Stimulated activated CD8-positive, alpha-beta memory T cell treated with anti-CD3 and anti-CD28 coated beads, Interleukin-2, amount 100 ng/mL, for 1 hour (primary cell): ENCODE data around the gene PTPRJ.
"Not testable (repeated sequence)": the region's sequence is repeated elsewhere in the genome, so short reads cannot be mapped to it uniquely, and the experiment has no call there.

ENCODE experiments used
- DNase-seq, 2 donors: peaks; one replicate each; pipeline ENCODE4 v3.0.0-alpha.2; 2020; ENCODE audit warnings: low read depth in 2 of 2

The PTPRJ gene

DNA sequence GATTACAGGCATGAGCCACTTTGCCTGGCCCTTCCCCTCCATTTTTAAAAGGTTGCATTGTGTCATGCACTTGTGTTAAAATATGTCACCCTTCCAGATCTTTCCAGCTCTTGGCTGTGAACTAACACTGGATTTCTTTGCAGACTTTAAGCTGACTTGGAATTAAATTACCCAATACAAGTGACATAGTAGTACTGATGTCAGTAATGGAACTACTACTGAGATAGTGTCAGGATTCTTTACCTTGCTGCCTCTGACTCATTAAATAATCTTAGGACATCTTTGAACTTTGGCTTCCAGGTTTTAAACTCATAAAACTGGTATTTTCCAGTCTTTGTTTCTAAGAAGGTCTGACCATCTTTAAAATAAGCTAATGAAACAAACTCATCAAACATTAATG lies 184.5 kb downstream of the PTPRJ start:
- DNase-seq, result no peak

DNA sequence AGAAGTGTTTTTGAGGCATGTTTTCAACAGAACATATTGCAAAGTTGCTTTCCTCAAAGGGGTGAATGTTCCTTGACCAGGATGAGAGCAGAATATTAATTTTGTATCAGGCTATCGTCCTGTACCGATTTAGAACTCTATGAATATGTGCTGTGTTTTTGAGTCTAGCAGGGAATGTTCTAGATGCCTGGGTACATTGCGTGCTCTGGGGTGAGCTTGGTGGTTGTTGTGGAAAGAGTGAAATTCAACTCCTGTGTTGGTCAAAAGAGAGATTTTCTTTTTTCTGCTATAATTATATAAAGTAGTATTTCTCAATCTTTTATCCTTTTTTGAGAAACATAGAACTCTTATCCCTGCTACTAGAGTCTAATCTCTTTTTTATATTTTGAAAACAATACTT lies 185.1 kb downstream of the PTPRJ start:
- DNase-seq, result no peak

DNA sequence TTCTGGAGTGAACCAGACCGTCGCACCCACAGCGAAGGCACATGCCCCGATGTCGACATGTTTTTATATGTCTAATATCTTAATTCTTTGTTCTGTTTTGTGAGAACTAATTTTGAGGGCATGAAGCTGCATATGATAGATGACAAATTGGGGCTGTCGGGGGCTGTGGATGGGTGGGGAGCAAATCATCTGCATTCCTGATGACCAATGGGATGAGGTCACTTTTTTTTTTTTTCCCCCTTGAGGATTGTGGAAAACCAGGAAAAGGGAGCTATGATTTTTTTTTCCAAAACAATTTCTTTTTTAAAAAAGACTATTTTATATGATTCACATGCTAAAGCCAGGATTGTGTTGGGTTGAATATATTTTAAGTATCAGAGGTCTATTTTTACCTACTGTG lies 187.0 kb downstream of the PTPRJ start:
- DNase-seq, result no peak

DNA sequence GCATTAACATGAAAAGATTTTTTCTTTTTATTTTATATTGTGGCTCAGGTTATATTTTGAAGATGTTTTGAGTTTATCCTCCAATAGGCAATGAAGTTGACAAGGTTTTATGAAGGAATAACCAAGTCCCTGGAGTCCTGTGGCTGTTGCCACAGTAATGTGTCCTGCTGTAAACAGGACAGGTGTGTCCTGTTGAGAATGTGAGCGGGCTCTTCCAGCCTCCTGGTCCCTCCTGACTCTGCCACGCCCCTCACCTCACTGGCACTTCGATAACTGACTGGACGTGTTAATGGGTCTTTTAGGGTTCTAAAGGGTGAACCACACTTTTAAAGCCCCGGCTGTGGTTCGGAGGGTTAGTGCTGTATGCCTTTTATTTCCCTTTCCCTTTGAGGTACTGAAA lies 188.5 kb downstream of the PTPRJ start:
- no peak for DNase-seq

DNA sequence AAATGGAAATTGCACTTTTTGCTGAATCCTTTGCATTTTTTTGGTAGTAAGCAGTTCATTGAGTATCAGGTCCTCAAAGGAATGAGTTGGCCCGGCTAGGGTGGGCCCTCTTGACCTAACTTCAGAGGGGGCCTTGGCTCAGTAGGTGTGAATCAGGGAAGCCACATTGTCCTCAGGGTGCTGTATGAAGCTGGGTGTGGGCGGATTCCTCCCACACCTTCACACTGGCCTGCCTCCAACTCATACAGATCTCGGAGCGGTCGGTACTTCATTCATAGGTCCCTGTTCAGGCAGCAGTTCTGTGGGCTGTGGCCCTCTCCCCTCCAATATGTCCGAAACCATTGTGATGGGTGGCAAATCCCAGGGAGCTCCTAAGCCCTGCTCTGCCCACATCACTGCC lies 188.9 kb downstream of the PTPRJ start:
- no peak for DNase-seq

DNA sequence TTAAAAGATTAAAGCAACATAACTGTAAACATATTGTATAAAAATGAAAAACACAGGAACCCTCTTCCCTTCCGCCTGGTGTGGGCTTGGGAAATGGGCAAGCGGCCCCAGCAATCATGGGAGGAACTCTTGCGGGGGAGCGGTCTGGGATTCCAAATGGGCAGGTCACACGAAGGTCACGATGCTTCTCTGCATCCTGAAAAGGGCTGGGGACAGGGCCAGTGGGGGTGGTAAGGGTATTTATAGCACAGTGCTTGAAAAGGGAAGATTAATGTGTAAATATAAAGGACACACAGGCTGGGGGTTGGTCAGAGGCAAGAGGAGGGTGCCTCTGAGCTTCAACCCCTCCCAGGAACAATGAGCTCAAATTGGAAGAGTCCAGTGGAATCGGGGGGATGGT lies 189.4 kb downstream of the PTPRJ start:
- no peak for DNase-seq

DNA sequence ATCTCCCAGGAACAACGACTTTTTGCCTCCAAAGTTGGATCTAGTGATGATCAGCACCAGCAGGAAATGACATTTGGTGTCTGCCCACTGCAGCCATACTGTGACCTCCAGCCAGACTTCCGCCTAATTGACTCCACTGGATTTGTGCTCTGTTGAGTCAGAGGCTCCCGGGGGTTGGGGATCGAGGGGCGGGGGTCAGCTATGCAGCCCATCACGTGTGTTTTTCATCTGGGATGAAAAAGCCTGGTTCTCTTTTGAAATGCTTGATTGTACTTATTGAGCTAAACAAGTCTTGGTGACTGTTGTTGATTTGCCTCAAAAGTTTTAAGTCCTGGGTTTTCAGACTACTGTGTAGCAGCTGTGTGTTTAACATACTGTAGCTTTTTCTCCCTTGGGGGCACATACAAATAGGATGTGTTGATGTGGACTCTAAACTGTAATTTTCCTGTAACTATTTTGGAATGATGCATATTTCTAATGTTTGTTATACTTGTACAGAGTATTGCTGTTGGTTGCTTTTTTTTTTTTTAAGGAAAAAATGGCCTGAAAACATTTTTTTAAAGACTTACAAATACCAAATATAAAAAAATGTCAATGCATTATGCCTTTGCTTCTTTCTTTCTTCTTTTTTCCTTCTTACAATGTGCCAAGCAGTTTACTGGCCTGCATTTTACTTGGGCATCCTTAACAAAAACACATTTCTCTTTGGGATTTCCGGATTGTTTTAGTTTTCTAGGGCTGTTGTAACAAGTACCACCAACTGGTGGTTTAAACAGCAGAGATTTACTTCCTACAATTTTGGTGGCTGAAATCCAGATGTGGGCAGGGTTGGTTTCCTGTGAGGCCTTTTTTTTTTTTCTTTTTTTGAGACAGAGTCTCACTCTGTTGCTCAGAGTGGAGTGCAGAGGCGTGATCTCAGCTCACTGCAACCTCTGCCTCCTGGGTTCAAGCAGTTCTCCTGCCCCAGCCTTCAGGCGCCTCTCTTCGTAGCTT lies 190.2 kb downstream of the PTPRJ start:
- no peak for DNase-seq

DNA sequence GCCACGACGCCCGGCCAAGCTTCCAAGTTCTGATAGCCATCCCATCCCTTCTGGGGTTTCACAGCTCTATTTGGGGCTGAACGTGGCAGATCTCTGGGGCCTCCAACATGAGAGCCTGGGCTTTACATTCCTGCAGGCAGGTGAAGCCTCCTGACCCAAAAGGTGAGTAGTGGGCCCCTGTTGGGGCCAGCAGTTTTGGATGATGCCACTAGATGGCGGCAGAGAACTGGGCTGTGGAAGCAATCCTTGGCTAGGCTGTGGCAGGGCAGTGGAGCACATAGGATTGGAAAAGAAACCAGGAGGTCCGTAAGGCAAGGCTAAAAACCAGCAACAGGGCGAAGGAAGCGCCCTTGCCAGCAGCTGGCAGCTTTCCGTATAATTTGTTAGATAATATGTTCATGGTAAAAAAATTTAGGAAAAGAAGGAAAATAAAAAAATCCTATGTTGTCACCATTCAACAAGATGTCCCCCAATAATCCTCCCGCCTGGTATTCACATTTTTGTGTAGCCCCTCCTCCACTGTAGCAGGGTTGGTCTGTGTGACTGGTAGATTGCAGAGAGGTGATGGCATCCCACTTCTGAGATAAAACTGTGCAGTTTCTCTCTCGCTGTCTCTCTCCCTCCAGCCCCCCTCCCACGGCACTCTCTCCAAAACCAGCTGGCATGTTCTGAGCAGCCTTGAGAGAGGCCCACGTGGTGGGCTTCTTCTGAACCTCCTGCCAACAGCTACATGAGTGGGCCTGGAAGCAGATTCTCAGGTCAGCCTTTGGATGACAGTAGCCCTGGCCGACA lies 192.7 kb downstream of the PTPRJ start:
- peak in 1 of 2 donors; percentile 39 for DNase-seq

DNA sequence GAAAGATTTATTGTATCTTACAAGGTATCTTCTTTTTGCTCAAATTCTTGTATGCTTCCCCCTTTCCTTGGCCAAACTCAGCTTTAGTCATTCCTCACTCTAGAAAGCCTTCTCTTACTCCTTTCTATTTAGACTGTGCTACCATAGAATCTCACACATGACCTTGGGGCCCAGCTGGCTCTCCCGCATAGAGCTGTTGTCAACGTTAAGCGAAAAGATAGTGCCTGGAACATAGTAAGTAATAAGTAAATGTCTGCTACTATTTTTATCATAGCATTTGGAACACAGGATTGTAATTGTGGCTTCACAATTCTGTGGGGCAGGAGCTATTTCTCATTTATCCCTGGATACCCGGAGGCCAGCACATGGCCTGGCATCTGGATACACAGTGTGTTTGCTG lies 197.3 kb downstream of the PTPRJ start:
- DNase-seq, result no peak

DNA sequence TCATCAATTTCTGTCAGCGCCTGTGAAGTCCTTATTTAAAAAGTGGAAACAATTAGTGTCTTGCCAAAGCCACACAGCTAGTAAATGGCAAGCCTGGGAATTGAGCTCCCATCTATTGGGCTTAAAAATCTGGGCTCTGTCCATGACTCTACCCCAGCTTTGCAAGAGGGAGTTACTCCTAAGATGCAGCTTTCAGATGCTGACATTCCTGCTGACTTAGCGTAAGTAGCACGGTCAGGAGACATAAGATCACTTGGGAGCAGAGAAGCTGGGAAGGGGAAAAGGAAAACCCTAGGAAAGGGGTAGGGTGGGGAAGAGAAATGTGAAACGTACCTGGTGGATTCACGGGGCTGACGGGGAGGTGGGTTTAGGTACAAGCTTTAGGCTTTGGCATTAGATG lies 200.3 kb downstream of the PTPRJ start:
- DNase-seq, result no peak

DNA sequence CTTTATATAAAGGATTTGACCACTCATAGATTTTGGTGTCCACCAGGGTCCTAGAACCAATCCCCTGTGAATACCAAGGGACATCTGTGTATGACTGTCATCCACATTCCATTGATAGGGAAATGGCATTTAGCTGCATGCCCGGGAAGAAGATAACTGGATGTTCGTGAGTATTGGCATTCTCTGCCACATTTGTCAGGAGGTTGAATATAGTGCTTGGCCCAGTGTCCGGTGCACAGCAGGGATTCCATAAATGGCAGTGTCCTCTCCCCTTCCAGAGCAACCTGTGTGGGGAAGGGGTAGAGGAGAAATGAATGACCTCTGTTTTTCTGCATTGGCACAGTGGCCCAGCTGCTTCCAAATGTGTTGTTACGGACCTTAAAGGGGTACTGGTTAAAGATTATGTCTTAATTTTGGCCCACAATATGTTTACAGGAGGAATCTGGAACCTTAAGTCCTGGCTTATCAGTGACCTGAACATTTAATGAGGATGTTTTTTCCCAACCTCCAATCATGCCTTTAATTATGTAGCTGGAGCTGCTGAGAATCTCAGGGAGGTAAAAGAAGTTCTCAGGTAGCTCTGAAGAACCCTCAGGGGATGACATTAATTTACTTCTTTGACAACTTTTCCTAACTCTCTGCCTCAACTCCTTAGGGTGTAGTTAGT lies 202.6 kb downstream of the PTPRJ start:
- DNase-seq, result no peak

DNA sequence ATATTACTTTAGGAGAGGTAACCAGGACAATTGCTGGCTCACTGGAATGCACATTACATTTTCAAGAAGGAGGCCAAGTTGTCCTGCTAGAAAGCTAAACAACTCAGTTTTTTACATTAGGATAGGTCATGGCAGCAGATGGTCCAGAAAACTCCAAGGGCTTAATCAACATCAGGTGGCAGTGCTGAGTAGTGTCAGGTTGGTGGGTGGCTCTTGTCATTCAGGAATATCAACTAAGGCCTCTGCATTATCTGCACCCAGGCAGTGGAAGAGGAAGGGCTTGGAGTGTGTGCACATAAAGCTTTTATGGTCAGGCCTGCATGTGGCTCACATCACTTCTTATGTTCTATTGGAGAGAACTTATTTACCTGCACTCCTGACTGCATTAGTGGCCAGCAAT lies 204.1 kb downstream of the PTPRJ start:
- no peak for DNase-seq

DNA sequence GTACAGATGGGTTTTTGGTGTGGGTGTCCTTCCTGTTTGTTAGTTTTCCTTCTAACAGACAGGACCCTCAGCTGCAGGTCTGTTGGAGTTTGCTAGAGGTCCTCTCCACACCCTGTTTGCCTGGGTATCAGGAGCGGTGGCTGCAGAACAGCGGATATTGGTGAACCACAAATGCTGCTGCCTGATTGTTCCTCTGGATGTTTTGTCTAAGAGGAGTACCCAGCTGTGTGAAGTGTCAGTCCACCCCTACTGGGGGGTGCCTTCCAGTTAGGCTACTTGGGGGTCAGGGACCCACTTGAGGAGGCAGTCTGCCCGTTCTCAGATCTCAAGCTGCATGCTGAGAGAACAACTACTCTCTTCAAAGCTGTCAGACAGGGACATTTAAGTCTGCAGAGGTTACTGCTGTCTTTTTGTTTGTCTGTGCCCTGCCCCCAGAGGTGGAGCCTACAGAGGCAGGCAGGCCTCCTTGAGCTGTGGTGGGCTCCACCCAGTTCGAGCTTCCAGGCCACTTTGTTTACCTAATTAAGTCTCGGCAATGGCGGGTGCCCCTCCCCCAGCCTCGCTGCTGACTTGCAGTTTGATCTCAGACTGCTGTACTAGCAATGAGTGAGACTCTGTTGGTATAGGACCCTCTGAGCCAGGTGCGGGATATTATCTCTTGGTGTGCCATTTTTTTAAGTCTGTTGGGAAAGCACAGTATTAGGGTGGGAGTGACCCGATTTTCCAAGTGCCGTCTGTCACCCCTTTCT lies 210.7 kb downstream of the PTPRJ start:
- DNase-seq, result not testable (repeated sequence)

DNA sequence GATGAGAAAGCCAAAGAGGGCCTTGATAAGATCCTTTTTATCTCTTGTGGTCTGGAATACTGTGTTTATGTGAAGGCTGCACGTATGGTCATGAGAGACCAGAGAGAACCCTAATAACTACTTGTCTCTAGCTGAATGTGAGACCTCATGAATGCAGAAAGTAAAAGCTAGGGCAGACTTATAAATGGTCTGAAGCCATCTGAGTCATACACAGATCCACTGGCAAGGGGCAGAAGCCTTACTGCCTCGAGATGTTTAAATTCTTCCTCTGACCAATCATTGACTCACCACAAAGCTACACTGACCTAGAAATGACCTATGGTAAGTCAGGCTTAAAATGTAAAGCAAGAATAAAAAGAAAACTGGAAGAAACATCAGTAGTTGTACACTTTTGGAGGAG lies 213.5 kb downstream of the PTPRJ start:
- DNase-seq, result no peak

DNA sequence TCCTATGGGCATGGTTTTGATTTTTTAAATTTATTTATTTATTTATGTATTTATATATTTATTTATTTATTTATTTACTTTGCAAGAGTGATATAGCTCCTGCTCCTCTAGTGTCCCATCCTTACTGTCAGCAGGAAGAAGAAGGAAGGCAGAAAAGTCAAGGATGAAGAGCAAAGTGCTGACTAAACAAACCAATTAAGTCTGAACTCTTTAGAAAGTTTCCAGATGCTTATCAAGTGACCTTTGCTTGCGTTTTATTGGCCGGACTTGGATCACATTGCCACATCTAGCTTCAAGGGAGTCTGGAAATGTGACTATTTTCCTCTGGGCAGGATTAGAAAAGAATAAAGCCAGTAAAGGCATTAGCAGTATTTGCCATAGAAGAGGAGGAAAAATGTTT lies 227.5 kb downstream of the PTPRJ start:
- no peak for DNase-seq

DNA sequence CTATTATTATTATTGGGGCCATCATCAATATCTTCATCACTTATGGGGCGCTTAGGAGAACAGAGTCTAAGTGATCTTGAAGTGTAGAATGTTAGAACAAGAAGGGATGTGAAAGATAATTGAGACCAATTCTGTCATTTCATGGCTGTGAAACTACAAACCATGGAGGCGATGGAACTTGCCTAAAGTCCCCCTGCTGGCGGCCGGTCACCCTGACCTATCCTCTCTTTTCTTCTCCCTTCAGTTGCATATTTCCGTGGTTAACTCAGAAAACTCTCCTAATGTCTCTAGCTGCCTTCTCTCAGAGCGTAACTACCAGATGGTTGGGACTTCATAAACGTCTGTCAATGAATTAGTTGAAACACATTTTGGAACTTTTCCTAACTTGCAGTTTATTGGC lies 229.7 kb downstream of the PTPRJ start:
- DNase-seq, result no peak

DNA sequence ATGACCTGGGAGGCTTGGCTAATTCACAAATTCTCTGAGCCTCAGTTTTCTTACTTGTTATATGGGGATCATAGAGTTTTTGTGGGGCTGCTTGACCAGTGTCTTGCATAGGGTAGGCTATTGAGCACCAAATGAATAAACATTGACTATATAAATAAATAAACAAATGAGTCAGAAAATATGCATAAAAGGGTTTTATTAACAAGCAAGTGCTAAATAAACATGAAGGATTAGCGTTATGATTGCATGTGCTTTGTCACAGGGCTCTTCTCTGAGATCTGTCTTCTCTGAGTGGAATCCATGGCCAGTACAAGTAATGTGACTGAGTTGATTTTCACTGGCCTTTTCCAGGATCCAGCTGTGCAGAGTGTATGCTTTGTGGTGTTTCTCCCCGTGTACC lies 236.2 kb downstream of the PTPRJ start, which contains the start of gene OR4B1:
Gene OR4B1 (plus strand): TSS at position 301 of the 400 bp plus-strand sequence. CDS start 0 bp downstream, at position 301.
- DNase-seq, result no peak
